Measurements from ENCODE around the gene TCF20.

- TF ChIP-seq CTCF (IDR thresholded peaks at IDR 0.05) (no peak), POLR2A (IDR thresholded peaks at IDR 0.05) (no peak)
Observed at GRCh38 chr22:42275970-42276369, 5.5 kb upstream of the TCF20 start.
